A204.1 (cell line): ENCODE data around the gene CEP70.

Source experiments
- FAIRE-seq: peaks from 2 replicates; lab custom pipeline; 2012; peaks lifted over from hg19 to GRCh38; lab: Jason Lieb, UNC

CEP70 gene

DNA sequence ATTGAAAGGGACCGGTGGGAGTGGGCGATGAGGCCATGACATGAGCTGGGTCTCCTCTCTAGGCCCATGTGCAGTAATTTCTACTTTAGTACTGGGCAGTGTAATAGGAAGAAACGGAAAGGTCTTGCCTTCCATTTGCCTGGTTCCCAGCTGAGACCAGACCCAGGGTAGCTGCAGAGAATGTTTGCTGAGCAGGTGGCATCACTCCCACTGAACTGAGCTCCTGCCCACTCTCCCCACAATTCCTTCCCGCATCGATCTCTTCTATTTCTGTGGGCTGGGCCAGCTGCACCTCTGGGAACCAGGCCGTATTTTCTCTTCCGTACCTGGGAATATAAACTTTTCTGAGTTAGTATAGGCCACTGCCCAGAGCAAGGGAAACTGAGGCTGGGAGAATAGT, 143.9 kb downstream of the CEP70 start:
- no peak for FAIRE-seq

DNA sequence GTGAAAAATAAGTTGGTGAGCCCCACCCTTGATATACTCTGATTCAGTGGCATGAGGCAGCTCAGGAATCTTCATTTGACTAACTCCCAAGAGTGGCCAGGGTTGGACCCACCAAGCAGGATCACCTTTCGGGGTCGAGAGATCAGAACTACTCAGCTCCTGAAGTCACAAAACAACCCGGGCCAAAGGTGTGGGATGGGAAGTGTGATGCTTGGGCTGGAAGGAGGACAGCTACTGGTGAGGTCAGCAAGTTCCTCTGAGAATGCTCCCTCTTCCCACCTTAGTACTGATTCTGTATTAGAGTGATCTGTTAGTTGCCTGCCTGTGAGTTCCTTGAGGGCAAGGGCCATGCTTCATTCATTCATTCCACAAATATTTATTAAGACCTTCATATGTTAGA, 144.6 kb downstream of the CEP70 start:
- FAIRE-seq = no peak

DNA sequence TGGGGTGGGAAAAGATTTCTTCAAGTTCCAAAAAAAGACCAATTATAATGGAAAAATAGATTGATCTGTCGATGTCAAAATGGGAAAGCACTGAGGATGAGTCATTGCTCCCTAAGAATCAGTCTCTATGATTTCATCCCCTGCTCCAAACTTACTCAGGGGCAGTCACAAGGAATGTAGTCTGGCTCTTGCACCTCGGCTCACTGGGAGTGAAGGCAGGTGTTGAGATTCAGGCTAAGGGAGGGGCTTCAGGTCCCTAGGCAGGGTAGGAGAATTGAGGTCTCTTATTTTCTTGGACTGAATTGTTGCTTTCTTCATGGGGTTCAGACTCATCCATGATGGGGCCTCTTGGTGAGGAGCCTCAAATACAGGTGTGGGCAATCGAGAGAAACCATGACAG, 145.4 kb downstream of the CEP70 start:
- no peak for FAIRE-seq

DNA sequence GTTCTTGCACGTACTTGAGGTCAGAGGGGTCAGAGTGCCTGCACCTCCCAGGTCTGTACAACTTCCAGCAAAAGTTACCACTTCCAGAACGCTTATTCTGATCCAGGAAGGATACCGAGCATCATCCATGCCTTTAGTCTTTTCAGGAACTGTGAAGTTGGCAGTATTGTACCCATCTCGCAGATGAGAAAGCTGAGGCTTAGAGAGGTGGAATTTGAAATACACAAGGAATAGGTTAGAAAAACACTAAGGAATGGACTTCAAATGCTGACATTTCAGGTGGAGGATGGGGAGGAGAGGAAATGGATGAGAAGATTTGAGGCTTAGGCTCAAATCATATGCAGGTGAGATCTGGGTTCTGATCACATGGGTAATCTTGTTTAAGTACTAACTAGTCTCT, 148.4 kb downstream of the CEP70 start:
- no peak for FAIRE-seq

DNA sequence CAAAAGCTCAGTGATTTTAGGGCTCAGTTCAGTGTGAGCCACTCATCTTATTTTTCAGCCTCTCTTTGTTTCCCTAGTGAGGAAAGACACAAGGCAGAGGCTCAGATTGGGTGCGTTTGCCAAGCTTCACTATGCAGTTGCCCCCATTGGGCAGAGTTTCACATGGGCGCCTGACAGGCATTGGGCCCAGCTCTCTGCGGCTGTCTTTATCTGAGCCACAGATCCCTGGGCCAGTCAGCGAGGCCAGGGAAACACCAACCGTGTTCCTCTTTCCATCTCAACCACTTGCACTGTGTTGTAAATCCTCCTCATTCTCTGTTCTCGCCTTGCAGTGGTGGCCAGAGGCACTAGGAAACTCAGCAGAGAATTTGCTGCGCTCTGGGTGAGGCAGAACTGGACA, 148.8 kb downstream of the CEP70 start:
- FAIRE-seq = no peak
